ENCODE data around the gene CARMIL1. TPM values are rescaled to one million over a fixed set of nuclear protein-coding genes. Genes with fewer than 3 reads are reported as not detected.

CARMIL1 gene
- total and polyA plus RNA-seq, 2 of the 8 experiments (the other 6 are each of a cell fraction or from before 2014, with no cell fraction given), result 20.3 to 40.4 TPM

DNA sequence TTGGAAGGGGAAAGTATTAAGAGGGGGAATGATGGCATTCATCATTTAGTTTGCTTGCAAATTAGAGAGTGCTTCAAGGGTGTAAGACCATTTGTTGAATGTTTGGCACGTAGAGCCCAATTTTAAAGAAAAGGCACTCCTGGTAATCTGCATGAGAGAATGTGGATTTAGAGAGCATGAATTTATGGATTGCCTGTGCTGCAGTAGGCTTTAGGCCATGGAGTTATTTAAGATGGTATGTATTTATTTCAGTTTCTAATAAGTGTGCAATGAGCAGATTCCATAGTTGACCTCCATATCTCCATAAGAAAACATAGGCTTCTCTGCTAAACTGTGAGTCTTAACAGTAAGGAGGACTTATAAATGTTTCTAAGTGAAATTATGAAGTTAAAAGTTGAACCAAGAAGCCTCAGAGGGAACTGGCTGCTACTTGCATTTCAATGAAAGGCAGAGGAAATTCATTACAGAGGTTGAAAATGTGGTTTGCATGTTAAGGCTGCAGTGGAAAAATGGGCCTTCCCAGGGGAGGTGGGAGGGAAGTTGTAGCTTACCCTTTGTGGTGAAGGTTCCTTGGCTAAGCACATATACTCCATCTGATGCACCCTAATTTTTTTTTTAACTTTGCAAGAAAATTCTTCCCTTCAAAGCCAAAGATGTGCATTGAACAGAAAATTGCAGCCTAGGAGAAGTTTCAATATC is 134.2 kb downstream of the CARMIL1 start (continued):
- TF ChIP-seq, protein P1, sequence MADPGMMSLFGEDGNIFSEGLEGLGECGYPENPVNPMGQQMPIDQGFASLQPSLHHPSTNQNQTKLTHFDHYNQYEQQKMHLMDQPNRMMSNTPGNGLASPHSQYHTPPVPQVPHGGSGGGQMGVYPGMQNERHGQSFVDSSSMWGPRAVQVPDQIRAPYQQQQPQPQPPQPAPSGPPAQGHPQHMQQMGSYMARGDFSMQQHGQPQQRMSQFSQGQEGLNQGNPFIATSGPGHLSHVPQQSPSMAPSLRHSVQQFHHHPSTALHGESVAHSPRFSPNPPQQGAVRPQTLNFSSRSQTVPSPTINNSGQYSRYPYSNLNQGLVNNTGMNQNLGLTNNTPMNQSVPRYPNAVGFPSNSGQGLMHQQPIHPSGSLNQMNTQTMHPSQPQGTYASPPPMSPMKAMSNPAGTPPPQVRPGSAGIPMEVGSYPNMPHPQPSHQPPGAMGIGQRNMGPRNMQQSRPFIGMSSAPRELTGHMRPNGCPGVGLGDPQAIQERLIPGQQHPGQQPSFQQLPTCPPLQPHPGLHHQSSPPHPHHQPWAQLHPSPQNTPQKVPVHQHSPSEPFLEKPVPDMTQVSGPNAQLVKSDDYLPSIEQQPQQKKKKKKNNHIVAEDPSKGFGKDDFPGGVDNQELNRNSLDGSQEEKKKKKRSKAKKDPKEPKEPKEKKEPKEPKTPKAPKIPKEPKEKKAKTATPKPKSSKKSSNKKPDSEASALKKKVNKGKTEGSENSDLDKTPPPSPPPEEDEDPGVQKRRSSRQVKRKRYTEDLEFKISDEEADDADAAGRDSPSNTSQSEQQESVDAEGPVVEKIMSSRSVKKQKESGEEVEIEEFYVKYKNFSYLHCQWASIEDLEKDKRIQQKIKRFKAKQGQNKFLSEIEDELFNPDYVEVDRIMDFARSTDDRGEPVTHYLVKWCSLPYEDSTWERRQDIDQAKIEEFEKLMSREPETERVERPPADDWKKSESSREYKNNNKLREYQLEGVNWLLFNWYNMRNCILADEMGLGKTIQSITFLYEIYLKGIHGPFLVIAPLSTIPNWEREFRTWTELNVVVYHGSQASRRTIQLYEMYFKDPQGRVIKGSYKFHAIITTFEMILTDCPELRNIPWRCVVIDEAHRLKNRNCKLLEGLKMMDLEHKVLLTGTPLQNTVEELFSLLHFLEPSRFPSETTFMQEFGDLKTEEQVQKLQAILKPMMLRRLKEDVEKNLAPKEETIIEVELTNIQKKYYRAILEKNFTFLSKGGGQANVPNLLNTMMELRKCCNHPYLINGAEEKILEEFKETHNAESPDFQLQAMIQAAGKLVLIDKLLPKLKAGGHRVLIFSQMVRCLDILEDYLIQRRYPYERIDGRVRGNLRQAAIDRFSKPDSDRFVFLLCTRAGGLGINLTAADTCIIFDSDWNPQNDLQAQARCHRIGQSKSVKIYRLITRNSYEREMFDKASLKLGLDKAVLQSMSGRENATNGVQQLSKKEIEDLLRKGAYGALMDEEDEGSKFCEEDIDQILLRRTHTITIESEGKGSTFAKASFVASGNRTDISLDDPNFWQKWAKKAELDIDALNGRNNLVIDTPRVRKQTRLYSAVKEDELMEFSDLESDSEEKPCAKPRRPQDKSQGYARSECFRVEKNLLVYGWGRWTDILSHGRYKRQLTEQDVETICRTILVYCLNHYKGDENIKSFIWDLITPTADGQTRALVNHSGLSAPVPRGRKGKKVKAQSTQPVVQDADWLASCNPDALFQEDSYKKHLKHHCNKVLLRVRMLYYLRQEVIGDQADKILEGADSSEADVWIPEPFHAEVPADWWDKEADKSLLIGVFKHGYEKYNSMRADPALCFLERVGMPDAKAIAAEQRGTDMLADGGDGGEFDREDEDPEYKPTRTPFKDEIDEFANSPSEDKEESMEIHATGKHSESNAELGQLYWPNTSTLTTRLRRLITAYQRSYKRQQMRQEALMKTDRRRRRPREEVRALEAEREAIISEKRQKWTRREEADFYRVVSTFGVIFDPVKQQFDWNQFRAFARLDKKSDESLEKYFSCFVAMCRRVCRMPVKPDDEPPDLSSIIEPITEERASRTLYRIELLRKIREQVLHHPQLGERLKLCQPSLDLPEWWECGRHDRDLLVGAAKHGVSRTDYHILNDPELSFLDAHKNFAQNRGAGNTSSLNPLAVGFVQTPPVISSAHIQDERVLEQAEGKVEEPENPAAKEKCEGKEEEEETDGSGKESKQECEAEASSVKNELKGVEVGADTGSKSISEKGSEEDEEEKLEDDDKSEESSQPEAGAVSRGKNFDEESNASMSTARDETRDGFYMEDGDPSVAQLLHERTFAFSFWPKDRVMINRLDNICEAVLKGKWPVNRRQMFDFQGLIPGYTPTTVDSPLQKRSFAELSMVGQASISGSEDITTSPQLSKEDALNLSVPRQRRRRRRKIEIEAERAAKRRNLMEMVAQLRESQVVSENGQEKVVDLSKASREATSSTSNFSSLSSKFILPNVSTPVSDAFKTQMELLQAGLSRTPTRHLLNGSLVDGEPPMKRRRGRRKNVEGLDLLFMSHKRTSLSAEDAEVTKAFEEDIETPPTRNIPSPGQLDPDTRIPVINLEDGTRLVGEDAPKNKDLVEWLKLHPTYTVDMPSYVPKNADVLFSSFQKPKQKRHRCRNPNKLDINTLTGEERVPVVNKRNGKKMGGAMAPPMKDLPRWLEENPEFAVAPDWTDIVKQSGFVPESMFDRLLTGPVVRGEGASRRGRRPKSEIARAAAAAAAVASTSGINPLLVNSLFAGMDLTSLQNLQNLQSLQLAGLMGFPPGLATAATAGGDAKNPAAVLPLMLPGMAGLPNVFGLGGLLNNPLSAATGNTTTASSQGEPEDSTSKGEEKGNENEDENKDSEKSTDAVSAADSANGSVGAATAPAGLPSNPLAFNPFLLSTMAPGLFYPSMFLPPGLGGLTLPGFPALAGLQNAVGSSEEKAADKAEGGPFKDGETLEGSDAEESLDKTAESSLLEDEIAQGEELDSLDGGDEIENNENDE (IDR thresholded peaks at IDR 0.05; ENCODE audit: insufficient replicate concordance, low read length), result no peak
- TF ChIP-seq EP300 (IDR thresholded peaks at IDR 0.05; ENCODE audit: borderline replicate concordance in 1 of 2, low read depth in 2 of 2, low read length in 2 of 2) (no peak), BACH1 (IDR thresholded peaks at IDR 0.05; ENCODE audit: low read length) (no peak), RBBP5 (IDR thresholded peaks at IDR 0.05; ENCODE audit: borderline replicate concordance, low read depth, low read length) (no peak)

Data from H1 (cell line).